ENCODE data around the gene ZMAT5.

GRCh38 chr22:29700900-29701154, 66.0 kb downstream of the ZMAT5 start:
- TF ChIP-seq EZH2 (IDR thresholded peaks at IDR 0.05; ENCODE audit: borderline replicate concordance, low read length) (no peak), CTCF (conservative IDR thresholded peaks at IDR 0.05 in 1 of 2, IDR thresholded peaks at IDR 0.05 in 1 of 2; ENCODE audit: extremely low read depth in 1 of 2, insufficient read depth in 1 of 2, low read depth in 1 of 2, low read length in 2 of 2) (no peak)
